Testis (tissue), 2 donors: ENCODE results near the gene CREBRF.

Experiments used
- CTCF ChIP-seq, 3 experiments: fragments of 450-650 bp in 2 of 3; fragments of 200-600 bp in 1 of 3; sonication (generic) in 1 of 3; IDR thresholded peaks; one replicate each; pipeline ENCODE4 v1.5.1; 2016 to 2019; ENCODE audit warnings: antibody characterized with exemption in 3 of 3, mild to moderate bottlenecking in 2 of 3, moderate library complexity in 1 of 3
- POLR2A ChIP-seq: fragments of 450-650 bp; IDR thresholded peaks from one replicate; pipeline ENCODE4 v1.6.1; 2017; ENCODE audit warnings: antibody characterized with exemption, mild to moderate bottlenecking, moderate library complexity

DNA sequence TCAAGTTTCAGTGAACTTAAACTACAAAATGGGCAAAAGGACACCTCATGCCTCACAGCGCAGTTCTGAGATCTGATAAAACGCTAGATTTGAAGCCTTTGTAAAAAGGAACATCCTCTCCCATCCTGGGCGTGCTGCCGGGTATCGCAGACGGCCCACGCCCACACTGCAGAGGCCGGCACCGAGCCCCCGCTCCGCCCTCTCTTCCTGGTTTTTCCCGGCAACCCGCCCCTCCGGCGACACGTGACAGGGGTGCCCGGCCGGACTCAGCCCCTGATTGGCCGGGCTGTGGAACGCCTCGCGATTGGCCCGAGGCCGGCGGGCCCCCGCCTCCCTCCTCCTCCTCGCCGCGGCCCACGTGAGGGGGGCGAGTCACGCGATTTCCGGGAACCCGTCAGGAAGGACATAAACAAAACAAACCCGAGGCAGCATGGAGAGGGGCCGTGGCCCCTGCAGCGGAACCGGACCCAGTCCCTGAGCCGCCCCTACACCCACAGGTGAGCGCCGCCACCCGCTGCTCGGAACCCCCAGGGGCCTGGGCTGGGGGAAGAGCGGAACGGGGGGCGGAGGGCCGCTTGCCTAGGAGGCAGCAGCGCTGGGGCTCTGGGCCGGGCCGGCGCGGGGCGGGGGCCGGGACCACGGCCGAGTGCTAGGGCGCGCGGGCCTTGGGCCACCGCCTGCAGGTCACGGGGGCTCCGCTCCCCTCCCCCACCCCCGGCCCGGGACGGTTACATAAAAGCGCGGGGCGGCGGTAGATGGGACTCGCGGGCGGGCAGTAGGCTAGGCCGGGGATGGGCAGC is at the start of gene CREBRF:
- TF ChIP-seq POLR2A (no peak), CTCF (IDR thresholded peaks at IDR 0.05) (no peak)
